GM21737 (cell line): ENCODE measurements around the gene MRPS6.

ENCODE experiments used
- ATAC-seq: cut with Tn5 transposase; IDR thresholded peaks from one replicate; pipeline ENCODE4 v1.9.1; 2021; ENCODE audit warnings: mild to moderate bottlenecking, moderate library complexity; ENCODE audit not compliant: unreplicated experiment

MRPS6 gene

DNA sequence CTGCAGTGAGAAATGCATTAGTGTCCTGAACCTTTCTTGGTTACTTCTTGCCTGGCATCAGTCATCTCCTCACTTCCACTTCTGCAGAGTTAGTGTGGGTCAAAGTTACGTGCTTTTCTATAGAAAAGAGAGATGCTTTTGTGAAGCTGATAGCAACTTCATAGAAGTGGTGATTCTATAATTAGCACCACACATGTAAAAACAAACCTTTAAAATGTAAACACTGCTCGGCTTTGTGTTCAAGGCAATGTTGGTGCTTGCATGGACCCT is 57.3 kb downstream of the MRPS6 start:
- no peak for ATAC-seq

DNA sequence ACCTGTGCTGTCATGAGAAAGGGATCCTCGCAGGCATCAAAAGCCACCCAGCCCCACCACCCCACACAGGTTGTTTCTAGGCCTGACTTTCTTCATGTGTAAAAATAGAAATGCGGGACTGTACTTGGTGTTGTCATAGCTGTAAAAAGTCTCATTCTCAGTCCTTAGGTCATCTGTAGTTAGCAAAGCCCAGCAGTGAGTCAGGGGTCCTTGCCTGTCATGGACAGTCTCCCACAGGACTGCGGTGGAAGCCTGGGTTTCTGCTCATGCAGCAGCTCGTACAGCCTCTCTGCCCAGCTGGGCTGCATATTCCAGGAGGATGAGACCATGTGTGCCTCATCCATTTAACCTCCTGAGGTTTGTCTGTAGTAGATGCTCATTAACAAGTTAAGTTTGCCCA is 58.2 kb downstream of the MRPS6 start:
- no peak for ATAC-seq

- ATAC-seq = no peak
These were observed 58.8 kb downstream of the MRPS6 start for GRCh38 chr21:34132202-34132601.

- ATAC-seq = no peak
These were observed 59.5 kb downstream of the MRPS6 start for GRCh38 chr21:34132926-34133325.

GRCh38 chr21:34133392-34133791 is 60.0 kb downstream of the MRPS6 start:
- no peak for ATAC-seq

DNA sequence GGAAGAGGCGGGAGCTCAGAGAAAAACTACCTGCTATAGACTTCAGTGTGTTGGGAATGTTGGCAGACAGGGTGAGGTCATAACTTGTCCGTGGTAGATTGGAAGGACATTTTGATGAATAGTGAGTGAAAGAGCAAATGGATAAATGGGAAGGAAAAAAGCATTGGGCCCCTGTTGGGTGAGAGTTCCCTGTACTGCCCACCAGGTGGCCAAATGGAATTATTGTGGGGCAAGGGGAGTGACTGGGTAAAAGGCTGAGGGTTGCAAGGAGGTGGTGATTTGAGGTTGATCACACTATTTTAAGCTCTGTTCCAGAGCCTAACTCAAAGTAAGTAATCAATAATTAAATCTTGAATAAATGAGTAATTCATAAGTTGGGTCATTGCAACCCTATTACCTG is 60.4 kb downstream of the MRPS6 start:
- ATAC-seq = no peak

GRCh38 chr21:34135330-34135729 is 62.0 kb downstream of the MRPS6 start:
- no peak for ATAC-seq

GRCh38 chr21:34141373-34141772 is 68.0 kb downstream of the MRPS6 start:
- no peak for ATAC-seq

DNA sequence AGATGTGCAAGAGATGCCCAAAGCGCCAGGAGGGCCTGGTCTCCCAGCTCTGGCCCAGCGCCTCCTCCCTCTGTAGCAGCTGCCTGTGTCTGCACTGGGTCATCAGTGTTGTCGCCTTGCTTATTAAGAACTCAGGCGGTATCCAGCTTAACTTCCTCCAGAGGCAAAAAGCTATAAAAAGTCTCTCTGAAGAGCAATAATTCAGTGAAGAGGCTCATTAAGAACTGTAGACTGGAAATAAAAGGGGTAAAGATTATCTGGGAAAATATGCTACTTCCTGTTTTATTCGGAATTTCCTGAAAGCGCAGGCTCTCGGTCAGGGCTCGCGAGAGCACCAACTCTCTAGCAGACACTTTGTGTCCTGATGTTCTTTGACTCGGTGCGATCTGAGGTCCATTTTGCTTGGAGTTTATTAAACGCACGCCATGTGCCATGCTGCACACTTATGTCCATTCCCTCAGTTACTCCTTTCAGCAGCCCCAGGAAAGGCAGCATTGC is 70.4 kb downstream of the MRPS6 start:
- no peak for ATAC-seq

DNA sequence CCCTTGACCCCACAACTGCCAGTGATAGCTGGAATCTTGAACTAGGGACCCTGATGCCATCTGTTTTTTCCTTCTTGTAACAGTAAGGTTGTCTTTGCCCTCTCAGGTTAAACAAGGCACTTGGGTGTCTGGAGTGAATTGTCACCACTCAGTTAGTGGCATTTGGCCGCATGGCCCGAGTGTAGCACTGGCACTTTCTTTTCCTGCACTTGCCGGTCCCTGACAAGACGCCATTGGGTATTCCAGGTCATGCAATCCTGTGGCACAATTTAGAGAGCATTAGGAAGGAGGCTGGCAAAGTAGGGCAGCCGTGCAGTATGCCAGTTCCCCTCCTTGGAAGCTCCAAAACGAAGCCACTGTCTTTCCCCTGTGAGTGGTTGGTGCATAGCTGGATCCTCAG is 70.8 kb downstream of the MRPS6 start:
- no peak for ATAC-seq

DNA sequence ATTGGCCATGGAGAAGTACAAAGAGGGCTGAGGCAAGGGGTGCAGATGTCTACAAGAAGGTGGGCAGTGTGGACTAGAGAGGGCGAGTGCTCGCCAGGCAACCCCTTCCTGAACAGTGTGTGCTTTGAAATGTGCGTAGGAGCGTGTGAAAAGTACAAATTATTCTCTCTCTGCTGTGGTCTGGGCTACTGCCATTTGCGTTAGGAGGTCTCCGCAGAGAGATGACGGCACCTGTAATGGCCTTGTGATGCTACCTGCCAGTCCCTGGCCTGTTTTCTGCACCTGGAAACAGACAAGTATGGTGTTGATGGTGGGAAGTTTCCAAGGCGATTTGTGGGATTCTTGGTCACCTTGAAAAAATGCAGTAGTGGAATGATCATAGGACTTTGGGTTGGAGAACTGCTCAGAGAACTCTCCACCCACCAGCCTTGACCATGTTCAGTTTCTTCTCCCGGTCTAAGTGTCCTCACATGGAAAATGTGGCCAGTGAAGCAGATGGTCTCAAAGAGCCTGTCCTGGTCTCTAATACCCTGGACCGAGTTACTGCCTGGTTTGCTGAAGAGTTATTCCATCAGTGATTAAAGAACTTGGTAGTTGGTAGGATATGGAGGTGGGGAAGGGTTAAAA is 74.5 kb downstream of the MRPS6 start:
- ATAC-seq = no peak

GRCh38 chr21:34148419-34148804 is 75.0 kb downstream of the MRPS6 start:
- ATAC-seq = no peak

- ATAC-seq = no peak
These were observed 75.6 kb downstream of the MRPS6 start for GRCh38 chr21:34148826-34149558.

- ATAC-seq = no peak
These were observed 79.1 kb downstream of the MRPS6 start for GRCh38 chr21:34152500-34152899.

GRCh38 chr21:34154878-34155277 is 81.5 kb downstream of the MRPS6 start:
- no peak for ATAC-seq

GRCh38 chr21:34156957-34157356 is 83.6 kb downstream of the MRPS6 start:
- ATAC-seq = no peak

GRCh38 chr21:34157521-34157920 is 84.1 kb downstream of the MRPS6 start:
- ATAC-seq = no peak

DNA sequence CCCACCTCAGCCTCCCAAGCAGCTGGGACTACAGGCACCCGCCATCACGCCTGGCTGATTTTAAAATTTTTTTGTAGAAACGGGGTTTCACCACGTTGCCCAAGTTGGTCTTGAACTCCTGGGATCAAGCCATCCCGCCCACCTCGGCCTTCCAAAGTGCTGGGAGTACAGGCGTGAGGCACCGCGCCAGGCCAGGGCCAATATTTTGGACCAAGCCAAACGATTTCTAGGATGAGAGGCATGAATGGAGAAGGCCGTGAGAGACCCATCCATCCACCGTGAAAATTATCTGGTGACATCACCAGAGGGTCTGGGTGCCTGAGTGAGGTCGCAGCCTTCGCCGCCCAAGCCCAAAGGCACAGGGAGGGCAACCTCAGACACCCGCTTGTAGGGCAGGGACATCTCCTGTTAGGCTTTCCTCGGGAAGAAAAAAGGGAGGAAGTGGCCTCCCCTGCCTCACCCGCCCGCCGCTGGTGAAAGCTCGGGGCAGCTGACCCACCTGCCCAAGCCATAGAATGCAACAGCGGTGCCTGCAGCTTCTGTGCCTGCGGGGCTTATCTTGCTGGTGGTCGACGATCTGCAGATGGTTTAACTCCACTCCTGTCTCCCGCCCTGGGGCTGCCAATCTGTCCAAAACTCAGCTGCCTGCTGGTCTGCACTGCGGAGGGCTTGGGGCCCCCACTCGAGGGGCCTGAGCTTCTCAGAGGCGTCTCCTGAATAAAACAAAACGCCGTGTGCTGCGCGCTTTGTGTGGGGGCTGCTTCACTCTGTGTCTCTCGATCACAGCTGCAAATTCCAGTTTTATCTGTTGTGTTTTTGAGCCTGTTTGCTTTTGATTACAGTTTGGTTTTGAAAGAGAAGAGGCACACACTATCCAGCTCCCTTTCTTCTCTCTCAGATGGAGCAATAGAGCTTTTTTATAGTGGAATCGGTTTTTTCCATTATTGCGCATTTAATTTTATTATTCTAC is 85.8 kb downstream of the MRPS6 start:
- no peak for ATAC-seq

DNA sequence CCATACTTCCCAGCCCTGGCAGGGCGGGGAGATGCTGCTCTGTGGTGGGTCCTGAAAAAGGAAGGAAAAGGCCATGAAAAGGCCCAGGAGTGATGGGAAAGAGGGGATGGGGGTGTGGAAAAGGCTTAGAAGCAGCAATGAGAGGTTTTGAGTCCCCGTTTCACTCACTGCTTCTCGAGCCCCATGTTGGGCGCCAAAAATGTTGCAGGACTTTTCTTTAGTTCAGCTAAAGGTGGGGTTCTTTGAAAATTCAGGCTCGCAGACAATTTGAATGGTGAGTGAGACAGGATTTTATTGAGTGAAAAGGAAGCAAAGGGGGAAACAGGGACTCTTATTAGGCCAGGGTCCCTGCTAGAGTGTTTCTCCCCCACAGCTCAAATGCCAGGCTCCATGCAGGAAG is 93.1 kb downstream of the MRPS6 start:
- ATAC-seq = no peak

- ATAC-seq = no peak
These were observed 97.5 kb downstream of the MRPS6 start for GRCh38 chr21:34170886-34171285.

DNA sequence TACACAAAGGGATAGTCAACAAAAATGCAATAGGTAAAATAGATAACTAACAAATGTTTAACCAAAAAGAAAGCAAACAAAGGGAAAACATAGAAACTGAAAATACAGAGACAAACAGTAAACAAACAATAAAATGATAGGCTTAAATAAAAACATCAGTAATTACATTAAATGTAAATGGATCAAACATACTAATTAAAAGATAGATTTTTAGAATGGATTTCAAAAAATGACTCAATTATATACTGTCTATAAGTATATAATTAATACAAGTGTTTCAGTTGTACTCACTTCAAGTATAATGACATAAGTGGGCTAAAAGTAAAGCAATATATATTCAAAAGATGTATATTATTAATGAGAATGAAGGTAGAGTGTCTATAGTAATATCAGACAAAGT is 101.1 kb downstream of the MRPS6 start:
- no peak for ATAC-seq

- no peak for ATAC-seq
These were observed 103.1 kb downstream of the MRPS6 start for GRCh38 chr21:34176448-34176847.
